Fibroblast of skin of scalp (primary cell): ENCODE measurements around the gene ZBTB33.

Experiments used
- DNase-seq: peaks from one replicate; pipeline ENCODE4 v3.0.0-alpha.2; 2013

The ZBTB33 gene

DNA sequence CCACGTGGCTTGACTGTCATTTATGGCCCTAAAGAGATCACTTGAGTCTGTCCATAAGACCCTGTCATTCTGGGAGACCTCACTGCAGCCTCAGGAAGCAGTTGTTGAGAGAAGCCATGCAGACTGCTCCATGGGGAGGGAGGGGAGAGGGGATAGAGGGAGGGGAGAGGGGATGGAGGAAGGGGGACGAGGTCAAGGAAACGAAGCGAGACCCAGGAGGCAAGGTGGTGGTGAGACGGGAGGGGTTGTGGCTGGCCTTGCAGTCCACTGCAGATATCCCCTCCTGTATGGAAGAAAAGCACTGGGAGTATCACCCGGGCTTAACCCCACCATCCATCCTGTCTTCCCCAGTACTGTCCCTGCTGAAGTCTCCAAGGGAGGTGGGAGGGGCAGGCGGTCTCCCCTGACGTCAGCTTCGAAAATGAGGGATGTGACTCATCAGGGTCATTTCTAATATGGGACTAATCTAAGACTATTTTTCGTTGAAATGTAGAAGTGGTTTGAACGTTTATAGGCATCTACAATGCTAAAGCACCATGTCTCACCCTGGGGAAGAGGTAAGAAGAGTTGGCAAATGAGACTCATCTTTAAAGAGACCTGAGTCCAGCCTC lies 55.0 kb downstream of the ZBTB33 start:
- DNase-seq: peak; percentile 15

DNA sequence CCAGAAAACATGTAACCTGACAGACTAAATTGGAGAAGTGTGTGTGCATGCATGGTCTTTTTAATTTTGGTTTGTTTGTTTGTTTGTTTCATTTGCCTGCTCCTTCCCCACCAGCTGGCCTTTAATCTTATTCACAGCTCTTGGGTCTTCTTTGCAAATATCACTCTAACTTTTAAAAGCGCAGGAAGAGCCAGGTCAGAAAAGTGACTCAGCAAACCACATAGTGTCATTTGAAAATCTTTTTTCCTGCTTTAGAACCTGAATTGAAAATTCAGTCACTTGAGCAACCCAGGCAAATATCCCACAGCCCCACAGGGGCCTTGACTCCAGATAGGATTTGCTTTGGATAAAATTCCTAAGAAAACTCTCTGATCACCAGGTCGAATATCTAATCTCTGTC lies 56.0 kb downstream of the ZBTB33 start:
- no peak for DNase-seq
